GM19438 (cell line): Measurements from ENCODE around the gene ZNF726.
"Not testable (repeated sequence)": the region's sequence is repeated elsewhere in the genome, so short reads cannot be mapped to it uniquely, and the experiment has no call there.

Source experiments
- ATAC-seq: cut with Tn5 transposase; IDR thresholded peaks from one replicate; pipeline ENCODE4 v1.9.1; 2021; ENCODE audit warnings: low read depth; ENCODE audit not compliant: unreplicated experiment

Gene ZNF726

DNA sequence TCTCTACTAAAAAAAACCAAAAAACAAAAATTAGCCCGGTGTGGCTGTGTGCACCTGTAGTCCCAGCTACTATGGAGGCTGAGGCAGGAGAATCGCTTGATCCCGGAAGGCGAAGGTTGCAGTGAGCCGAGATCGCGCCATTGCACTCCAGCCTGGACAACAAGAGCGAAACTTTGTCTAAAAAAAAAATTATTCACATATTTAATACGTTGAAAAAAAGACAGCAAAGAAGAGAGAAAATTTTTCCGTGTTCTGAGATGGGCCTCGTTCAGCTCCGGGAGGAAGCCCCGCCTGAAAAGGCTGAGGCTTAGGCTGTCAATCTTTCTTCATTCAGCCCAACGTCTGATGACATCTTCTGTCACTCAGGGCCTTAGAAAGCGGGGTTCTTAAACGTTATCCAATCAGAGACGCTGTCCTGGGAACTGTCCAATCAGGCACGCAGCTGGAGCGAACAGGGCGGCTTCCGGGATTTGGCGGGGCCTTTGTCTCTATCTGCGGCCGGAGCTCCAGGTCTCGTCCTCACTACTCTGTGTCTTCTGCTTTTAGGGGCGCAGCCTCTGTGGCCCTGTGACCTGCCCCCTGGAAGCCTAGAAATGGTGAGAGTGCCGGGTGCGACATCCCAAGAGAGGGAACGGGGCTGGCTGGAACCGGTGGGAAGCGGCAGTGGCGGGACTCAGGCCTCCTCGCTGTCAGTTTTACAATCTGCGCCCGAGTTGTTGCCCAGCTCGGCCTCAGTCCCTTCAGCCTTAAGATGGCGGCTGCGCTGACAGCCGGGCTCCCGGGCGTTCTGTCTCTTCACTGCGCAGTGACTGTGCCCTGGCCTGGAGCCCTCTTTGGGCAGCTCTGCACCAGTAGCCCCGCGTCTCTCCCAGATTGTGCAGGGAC is at the start of gene ZNF726:
Gene ZNF726, plus strand, starts transcription at position 485 of the 885 bp plus-strand sequence. Its CDS starts 109 bp downstream, at position 594.
- peak; percentile 97 for ATAC-seq

DNA sequence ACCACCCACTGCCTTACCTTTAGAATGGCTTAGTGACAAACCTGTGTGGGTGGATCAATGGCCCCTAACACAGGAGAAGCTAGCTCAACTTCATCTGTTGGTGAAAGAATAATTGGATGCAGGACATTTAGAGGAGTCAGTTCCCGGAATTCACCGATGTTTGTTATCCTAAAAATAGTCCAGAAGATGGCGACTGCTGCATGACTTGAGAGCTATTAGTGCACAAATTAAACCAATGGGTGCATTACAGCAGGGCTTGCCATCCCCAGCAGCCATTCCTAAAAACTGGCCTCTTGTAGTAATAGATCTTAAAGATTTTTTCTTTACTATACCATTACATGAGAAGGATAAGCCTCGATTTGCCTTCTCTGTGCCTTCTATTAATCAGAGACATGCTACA is 46.8 kb upstream of the ZNF726 start:
- no peak for ATAC-seq

DNA sequence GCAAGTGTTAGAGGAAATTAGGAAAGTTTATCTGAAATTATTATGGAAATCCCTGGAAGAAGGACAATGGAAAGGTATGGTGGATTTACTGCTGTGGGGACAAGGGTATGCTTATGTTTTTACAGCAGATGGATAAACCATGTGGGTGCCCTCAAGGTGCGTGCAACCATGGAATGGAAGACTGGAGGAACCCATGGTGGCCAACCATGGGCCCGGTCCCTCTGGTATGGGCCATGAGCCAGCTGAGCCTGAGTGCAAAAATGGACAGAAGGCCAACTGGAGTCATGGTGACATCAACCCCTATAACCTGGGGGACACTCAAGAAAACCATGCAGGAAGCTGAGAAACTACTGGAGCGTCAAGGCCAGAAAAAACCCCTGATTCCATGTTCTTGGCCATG is 46.1 kb upstream of the ZNF726 start:
- ATAC-seq: no peak

DNA sequence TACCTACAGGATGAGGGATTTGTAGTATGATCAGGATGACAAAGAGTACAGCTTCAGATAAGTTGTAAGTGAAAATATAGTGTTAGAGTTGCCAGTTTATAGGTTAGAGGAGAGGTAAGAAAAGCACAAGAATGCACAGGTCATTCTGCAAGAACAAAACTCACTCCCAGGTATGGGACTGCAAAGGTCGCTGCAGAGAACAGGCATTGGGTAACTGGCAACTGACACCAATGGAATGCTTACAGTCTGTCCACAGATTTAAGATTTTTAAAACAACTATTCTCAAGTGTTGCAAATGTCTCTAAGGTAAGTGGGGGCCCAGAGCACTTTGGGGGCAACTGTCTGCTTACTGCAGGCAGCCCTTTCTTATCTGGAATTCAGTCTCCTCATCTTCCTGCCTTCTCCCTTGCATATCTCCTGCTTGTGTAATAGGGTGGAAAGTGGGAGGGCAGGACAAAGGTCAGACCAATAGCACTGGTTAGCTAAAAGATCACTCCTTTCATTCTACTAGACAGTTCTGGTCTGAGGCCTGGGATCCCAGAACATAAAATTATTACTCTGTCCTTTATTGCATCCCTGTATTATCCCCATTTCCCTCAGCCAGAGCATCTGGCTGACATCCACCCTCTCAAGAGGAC is 42.3 kb upstream of the ZNF726 start:
- ATAC-seq: no peak

DNA sequence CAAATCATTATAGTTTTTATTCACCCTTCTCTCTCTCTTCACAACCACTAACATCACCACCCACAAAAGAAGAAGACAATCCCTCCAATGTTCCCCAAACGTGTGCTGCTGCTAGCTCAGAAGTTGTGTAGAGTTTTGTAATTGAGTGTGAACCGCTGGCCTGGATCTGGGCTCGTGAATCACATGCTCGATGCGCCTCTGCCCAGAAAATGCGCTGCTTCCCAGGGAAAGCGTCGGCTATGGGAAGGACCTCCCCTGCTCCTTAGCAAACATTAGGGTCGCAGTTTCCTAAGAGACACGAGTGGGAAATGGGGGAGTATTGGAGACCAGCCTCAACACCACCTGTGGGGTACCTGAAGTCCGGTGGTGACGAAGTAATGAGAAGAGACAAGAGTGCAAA is 38.4 kb upstream of the ZNF726 start:
- no peak for ATAC-seq

DNA sequence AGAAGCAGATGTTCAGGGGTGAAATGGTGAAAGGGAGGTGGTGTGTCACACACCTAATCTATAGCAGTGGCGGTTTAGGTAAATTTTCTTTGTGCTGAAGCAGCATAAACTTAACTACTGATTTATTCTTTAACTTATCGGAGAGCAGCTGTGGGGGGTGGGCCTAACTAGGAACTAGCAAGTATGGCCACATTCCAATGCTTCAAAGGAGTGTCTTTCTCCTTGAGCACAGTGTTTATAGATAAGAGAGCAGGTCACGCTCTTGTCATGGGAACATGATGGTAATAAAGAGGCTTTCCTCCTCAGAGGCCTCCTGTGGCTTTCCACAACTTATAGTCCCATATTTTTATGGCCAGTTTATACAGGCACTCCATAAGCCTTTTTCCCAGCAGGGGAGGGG is 37.9 kb upstream of the ZNF726 start:
- not testable (repeated sequence) for ATAC-seq

DNA sequence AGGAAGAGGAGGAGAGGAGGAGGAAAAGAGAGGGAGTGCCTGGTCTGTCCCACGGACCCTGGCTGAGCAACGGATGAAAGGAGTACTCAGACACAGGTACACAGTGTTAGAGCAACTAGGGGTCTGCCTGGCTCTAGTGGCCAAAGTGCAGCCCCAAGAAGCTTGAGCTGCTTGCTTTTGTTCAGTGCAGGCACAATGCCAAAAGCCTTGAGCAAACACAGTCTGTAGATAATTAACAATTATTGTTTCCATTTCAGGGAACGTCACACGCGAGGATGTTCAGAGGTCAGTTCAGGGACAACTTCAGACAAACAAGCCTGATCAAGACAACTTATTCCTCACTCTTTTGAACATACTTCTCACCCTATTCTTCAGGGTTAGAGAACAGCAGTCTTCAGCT is 32.2 kb upstream of the ZNF726 start:
- ATAC-seq: no peak

DNA sequence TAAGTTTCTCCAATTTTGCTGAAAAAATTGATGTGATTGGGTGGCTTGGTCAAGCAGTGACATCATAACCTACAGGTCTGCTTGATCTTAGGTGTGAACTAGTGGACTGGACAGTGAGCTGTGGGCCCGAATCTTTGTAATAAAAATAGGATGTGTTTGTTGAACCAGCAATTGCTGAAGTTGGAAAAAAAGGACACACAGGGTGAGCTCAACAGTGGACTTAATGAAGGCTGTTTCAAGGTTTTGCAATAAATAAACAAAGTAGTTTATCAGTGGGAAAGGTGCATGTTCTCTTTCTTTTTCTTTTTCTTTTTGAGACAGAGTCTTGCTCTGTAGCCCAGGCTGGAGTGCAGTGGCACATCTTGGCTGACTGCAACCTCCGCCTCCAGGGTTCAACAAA is 30.3 kb upstream of the ZNF726 start:
- no peak for ATAC-seq

DNA sequence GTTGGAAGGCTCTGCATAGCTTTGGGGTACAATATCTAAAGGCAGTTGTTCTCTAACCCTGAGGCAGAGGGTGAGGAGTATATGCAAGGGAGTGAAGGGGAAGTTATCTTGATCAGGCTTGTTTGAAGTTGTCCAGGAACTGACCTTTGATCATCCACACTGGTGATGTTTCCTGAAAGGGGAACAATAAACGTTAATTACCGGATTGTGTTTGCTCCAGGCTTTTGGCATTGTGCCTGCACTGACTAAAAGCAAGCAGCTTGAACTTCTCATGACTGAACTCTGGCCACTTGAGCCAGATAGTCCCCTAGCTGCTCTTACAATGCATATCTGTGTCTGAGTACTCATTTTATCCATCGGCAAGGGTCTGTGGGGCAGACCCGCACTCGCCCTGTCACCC is 27.0 kb upstream of the ZNF726 start:
- ATAC-seq: no peak

DNA sequence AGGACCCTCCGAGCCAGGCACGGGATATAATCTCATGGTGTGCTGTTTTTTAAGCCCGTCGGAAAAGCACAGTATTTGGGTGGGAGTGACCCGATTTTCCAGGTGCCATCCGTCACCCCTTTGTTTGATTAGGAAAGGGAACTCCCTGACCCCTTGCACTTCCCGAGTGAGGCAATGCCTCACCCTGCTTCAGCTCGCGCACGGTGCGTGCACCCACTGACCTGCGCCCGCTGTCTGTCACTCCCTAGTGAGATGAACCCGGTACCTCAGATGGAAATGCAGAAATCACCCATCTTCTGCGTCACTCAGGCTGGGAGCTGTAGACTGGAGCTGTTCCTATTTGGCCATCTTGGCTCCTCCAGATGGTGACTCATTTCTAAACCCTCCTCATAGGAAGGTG is 18.6 kb upstream of the ZNF726 start:
- not testable (repeated sequence) for ATAC-seq

DNA sequence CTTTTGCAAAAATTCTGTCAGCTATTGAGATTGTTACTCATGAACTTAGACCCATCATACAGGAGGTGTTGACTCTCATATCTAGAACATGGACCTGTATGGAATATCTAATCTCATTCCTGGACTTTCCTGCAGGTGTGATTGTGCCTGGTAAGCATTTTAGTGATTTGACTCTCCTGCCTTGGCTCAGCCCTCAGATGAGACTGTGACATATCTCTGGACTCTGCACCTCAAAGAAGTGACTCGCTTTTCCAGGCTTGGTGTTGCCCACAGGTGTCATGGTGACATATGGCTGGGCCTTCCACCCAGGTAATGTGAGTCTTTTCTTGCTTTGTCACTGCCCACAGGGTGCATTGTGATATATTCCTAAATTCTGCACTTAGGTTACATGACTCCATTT is 17.8 kb upstream of the ZNF726 start:
- ATAC-seq: no peak

DNA sequence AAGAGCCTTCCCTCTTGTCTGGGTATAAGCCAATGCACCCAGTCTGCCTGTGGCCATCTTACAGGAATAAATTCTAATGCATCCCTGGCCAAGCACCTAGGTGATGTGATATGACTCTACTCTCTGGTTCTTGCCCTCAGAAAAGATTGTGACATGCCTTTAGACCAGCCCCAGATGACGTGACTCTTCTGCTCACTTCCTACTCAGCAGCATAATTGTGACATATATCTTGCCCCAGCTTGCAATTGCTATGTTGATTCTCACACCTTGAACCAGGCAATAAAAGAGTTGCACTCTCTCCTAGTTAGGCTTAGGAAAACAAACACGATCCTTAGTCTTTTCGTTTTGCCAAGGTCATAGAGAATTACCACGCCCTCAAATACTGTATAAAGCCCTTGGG is 13.3 kb upstream of the ZNF726 start:
- no peak for ATAC-seq

DNA sequence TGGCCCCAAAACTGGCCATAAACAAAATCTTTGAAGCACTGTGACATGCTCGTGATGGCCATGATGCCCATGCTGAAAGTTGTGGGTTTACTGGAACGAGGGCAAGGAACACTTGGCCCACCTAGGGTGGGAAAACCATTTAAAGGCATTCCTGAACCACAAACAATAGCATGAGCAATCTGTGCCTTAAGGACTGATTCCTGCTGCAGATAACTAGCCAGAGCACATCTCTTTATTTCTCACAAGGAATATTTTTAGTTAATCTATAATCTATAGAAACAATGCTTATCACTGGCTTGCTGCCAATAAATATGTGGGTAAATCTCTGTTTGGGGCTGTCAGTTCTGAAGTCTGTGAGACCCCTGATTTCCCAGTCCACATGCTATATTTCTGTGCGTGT is 10.3 kb upstream of the ZNF726 start:
- ATAC-seq: no peak

DNA sequence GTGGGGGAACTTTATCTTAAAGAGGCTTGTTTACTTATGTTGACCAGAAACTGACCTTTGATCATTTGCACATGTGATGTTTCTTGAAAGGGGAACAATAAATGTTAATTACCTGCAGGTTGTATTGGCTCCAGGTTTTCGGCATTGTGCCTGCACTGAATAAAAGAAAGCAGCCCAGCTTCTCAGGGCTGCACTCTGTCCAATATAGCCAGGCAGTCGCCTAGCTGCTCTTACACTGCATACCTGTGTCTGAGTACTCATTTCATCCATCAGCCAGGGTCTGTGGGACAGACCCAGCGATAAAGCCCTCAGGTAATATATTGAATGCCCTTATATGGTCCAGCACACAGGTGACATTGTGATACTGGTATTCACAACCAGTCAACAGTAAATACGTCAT is 8.9 kb upstream of the ZNF726 start:
- no peak for ATAC-seq

DNA sequence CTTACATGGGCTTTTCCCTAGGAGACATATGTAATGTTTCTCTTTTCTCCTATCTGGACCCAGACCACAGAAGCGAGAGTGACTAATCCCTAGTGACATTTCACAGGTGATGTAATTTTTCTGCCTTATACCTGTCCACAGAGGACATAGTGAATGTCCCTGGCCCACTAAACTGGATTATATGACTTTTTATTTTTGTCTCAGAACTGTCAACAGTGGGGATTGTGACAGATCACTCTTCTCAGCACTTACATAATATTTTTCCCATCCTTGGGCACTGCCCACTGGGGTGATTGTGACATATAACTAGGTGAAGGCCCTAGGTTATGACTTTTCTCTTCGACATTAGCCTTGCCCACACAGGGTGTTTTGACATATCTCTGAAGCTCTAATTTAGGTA is 7.9 kb upstream of the ZNF726 start:
- ATAC-seq: no peak

DNA sequence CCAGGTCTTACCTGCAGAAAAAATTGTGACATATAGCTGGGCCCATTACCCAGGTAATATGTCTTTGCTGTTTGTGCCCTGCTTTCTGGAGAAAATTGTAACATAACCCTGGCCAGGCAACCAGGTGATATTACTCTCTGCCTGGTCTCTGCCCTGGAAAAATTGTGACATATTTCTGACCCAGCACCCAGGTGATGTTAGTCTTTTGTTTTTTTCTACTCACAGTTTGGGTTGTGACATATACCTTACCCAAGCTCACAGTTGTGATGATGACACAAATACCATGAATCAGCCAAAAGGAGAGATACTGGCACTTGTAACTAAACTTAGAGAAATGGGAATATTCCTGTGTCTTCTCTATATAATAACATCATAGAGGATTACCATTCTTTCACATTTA is 6.5 kb upstream of the ZNF726 start:
- ATAC-seq: no peak

DNA sequence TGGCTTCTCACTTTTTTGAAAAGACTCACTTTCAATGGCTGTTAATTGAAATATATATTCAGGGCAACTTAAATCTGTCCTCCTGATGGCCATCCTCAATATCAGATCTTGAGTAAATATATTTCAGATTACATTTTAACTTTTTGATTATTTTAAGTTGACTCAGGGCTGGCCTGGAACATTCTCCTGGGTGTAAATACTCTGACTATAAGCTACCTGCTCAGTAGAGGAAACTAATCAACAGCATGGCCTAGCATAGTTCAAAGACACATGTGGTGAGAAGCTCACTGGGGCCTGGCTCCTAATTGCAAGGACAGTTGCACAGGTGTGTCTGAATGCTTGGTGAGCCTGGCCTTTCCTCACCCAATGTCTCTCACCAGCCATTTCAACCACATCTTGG is 5.5 kb upstream of the ZNF726 start:
- ATAC-seq: no peak

DNA sequence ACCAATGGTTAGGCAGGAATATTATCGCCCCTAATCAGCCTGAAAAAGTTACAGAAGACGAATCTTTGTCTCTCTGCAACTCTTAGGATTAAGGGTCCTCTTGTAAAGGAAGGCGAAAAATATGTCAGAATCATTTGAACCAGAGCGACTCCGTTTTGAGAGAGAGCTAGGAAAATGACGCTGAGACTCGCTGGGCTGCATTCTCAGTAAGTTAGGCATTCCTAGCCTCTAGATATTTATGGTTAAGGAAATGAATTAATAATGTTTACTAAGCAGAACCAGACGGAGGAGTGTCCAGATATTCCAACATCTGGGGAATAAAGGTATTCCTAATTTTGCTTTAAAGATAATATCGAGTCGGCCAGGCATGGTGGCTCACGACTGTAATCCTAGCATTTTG is 755 bp upstream of the ZNF726 start:
- ATAC-seq: no peak

DNA sequence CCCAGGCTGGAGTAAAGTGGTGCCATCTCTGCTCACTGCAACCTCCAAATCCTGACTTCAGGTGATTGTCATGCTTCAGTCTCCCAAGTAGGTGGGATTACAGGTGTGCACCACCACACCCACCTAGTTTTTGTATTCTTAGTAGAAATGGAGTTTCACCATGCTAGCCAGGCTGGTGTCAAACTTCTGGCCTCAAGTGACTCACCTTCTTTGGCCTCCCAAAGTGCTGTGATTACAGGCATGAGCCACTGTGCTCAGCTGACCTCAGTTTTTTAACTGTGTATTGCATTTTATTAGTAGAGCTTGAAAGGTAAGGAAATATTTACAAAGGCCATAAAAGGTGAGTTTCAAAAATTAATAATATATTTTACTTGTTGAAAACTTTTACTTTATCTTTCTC is 2.3 kb downstream of the ZNF726 start:
- no peak for ATAC-seq

DNA sequence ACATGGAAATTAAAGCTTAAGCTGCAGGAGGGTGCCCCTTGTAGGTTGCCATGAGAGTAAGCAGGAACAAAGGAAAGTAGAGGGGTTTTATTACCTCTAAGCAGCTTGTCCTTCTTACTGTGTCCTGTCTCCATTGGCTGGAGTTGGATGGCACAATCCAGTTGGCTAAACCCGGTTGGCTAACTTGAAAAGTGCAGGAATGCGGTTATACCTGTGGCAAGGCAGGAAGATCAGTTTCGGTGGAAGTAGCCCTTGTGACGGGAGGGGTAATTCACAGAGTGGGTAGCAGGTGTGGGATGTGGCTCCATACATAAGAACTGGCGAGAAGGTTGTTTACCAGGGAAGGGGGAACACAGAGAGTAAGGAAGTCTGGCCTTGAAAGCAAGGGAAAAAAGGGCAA is 3.2 kb downstream of the ZNF726 start:
- ATAC-seq: no peak

DNA sequence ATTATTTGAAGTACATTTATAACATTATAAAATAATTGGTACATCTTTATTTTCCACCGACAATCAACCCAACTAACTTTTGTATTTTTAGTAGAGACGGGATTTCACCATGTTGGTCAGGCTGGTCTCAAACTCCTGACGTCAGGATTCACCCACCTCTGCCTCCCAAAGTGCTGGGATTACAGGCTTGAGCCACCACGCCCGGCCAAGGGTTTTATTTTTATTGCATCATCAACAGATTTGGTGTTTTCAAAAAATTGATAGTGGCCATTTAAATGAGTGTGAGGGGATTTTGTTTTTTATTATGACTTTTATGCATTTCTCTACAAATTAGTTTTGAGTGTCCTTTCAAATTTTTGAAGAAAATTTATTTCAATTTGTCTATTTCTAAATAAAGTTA is 10.6 kb downstream of the ZNF726 start:
- ATAC-seq: no peak

DNA sequence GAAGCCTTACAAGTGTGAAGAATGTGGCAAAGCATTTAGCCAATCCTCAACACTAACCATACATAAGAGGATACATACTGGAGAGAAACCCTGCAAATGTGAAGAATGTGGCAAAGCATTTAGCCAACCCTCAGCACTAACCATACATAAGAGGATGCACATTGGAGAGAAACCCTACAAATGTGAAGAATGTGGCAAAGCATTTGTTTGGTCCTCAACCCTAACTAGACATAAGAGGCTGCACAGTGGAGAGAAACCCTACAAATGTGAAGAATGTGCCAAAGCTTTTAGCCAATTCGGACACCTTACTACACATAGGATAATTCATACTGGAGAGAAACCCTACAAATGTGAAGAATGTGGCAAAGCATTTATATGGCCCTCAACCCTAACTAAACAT is 18.2 kb downstream of the ZNF726 start:
- no peak for ATAC-seq
